Upper lobe of left lung (tissue), 4 donors: ENCODE results near the gene LRRC45.

Experiments
- POLR2AphosphoS5 ChIP-seq, 2 donors: sonication (generic); formaldehyde crosslinking; IDR thresholded peaks; one replicate each; pipeline ENCODE4 v1.5.1; 2017; ENCODE audit warnings: antibody characterized with exemption in 2 of 2
- TF ChIP-seq, protein P1 (sequence below), 6 experiments: fragments of 450-650 bp in 4 of 6; fragments of 200-600 bp in 2 of 6; sonication (generic) in 2 of 6; IDR thresholded peaks; one replicate each; pipeline ENCODE4 v1.5.1; 2016 to 2019; ENCODE audit warnings: antibody characterized with exemption in 6 of 6

DNA sequence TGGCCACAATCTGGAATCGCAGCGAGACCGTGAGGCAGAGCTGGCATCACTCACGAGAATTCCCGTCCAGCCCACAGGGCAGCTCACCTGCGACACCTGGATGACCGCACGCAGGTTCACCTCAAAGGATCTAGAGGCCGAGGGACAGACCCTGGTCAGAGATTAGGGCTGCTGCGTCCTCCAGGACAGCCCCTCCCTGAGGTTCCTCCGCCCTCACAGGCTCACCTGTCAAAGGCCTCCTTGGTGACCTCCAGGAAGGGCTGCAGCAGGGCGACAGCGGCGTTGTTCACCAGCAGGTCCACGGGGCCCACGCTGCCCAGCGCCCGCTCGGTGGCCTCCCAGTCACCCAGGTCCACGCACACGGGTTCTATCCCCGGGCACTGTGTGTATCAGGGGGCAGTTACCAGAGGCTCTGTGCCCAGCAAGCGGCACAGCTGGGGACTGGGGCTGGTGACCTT, 13.6 kb downstream of the LRRC45 start:
- TF ChIP-seq, protein P1, sequence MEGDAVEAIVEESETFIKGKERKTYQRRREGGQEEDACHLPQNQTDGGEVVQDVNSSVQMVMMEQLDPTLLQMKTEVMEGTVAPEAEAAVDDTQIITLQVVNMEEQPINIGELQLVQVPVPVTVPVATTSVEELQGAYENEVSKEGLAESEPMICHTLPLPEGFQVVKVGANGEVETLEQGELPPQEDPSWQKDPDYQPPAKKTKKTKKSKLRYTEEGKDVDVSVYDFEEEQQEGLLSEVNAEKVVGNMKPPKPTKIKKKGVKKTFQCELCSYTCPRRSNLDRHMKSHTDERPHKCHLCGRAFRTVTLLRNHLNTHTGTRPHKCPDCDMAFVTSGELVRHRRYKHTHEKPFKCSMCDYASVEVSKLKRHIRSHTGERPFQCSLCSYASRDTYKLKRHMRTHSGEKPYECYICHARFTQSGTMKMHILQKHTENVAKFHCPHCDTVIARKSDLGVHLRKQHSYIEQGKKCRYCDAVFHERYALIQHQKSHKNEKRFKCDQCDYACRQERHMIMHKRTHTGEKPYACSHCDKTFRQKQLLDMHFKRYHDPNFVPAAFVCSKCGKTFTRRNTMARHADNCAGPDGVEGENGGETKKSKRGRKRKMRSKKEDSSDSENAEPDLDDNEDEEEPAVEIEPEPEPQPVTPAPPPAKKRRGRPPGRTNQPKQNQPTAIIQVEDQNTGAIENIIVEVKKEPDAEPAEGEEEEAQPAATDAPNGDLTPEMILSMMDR (IDR thresholded peaks at IDR 0.05): no peak
- no peak for TF ChIP-seq POLR2AphosphoS5 (IDR thresholded peaks at IDR 0.05)
